ENCODE data around the gene UBXN6.

UBXN6 gene, protein sequence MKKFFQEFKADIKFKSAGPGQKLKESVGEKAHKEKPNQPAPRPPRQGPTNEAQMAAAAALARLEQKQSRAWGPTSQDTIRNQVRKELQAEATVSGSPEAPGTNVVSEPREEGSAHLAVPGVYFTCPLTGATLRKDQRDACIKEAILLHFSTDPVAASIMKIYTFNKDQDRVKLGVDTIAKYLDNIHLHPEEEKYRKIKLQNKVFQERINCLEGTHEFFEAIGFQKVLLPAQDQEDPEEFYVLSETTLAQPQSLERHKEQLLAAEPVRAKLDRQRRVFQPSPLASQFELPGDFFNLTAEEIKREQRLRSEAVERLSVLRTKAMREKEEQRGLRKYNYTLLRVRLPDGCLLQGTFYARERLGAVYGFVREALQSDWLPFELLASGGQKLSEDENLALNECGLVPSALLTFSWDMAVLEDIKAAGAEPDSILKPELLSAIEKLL

DNA sequence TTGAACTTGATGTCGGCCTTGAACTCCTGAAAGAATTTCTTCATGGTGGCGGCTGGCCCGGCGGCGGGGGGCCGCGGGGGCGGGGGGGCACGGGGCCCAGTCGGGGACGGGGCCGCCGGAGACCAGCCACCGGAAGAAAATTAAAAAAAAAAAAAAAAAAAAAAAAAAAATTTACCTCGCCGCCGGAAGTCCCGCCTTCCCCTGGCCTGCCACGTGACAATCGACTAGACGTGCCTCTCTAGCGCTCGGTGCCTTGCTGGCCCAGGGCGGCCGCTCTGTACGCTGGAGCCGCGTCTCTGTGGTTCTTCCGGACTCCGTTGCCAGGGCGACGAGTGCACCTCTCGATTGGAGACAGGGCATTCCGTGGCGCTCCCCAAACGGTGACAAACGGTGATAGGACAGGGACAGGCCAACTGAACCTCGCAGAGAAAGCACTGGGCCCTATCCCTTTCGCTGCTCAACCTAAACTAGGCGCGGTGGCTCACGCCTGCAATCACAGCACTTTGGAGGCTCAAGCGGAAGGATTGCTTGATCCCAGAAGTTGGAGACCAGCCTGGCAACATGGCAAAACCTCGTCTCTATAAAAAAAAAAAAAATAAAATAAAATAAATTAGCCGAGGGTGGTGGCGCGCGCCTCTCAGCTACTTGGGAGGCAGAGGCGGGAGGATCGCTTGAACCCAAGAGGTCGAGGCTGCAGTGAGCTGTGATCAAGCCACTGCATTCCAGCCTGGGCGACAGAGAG, at the start of gene UBXN6:
UBXN6 (minus strand) TSS at position 141 of the 742 bp plus-strand sequence; CDS start at position 44, 97 bp downstream.
- DNase-seq: peak; percentile 100

GRCh38 chr19:4507150-4507452, 49.5 kb upstream of the UBXN6 start:
- DNase-seq: no peak

DNA sequence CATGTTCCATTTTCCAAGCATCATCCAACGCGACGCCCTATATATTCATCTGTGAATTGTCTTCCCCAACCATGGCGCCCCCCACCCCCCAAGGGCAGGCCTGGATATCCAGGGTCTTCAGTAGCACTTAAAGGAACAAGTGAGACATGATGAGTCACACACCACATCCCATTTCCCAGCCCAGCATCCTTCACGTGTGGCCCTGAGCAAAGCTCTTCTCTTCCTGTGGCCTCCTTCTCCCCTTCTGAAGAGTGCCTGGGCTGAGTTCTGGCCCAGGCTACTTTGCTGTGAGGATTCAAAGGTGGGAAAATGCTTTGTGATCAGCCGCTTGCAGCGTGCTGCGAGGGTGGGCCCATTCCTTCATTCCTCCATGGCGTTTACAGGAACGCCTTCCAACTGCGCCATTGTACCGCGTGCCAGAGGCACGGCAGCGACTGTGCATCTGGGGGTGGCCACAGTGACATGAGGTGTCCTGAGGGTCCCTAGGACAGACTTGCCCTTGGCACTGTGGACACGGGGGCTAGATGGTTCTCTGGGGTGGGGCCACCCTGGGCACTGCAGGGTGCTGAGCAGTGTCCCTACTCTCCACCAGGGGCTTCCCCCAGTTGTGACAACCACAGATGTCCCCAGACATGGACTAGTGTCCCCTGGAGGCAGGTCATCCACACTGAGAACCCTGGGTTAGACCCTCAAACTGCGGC, 49.0 kb upstream of the UBXN6 start:
- no peak for DNase-seq

DNA sequence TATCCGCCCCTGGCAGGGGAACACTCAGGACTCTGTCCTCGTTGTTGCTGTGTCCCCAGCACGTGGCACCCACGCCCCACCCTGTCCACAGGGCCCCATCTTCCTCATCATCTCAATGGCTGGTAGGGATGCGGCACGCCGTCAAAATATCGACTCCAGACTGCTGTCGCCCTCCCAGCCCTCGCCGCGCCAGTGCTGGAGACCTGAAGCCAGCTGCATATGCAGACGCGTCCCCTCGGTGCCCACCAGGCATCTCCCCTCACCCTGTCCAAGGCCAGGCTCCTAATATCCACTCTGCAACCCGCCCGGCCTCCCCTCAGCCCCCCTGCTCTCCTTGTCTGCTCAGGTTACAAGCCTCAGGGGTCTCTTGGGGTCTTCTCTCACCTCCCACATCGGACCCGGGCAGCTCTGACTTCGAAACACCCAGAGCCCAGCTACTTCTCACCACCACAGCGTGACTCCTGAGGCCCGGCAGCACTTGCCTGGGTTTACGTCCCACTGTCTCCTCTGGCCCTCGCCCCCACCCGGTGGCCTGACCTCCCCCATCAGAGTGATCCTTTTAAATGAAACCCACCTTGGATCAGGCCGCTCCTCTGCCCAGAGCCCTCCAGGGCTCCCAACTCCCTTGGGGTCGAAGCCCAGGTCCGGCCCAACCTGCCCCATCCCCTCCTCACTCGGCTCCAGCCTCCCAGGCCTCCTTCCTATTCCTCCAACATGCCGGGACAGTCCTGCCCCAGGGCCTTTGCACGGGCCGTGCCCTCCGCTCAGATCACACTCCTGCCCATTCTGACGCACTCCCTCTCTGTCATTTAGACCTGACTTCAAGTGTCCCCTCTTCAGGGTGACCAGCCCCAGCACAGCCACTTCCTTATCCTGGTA, 48.2 kb upstream of the UBXN6 start:
- DNase-seq: no peak

GRCh38 chr19:4504891-4505569, 47.4 kb upstream of the UBXN6 start:
- no peak for DNase-seq

DNA sequence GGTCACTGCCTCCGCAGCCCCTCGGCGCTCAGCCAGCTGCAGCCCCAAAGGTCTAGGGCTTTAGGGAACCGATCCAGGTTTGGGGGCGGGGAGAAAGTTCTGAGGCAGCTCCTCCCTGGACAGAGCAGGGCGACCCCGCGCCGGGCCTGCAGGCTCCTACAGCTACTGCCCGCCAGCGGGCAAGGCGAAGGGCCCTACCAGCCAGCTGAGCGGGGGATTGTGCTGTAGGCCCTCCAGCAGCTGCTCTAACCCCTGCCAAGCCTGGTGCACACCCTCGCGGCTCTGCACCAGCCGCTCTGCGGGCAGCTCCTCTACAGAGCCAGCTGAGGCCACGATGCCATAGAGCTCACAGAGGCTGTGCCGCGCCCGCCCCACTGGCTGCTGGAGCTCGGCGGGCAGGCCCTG, 46.7 kb upstream of the UBXN6 start:
- DNase-seq: no peak

GRCh38 chr19:4503825-4504170, 46.2 kb upstream of the UBXN6 start:
- DNase-seq: no peak

GRCh38 chr19:4503132-4503824, 45.7 kb upstream of the UBXN6 start:
- DNase-seq: peak; percentile 69

- DNase-seq: no peak
These were observed 44.9 kb upstream of the UBXN6 start for GRCh38 chr19:4502282-4503131.

DNA sequence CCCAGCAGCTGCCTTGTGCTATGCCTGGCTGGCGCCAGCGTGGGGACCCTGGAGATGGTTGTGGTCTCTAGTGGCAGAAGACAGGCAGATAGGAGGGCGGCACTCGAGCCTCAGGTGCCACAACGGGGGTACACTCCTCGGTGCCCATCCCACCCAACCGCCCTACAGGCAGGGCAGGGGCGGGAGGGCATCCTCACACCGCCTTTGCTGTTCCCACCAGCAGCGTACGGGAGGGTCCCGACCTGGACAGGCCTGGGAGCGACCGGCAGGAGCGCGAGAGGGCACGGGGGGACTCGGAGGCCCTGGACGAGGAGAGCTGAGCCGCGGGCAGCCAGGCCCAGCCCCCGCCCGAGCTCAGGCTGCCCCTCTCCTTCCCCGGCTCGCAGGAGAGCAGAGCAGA, 44.1 kb upstream of the UBXN6 start:
- DNase-seq: no peak

GRCh38 chr19:4500841-4501591, 43.4 kb upstream of the UBXN6 start:
- no peak for DNase-seq

- no peak for DNase-seq
These were observed 42.3 kb upstream of the UBXN6 start for GRCh38 chr19:4499855-4500254.

DNA sequence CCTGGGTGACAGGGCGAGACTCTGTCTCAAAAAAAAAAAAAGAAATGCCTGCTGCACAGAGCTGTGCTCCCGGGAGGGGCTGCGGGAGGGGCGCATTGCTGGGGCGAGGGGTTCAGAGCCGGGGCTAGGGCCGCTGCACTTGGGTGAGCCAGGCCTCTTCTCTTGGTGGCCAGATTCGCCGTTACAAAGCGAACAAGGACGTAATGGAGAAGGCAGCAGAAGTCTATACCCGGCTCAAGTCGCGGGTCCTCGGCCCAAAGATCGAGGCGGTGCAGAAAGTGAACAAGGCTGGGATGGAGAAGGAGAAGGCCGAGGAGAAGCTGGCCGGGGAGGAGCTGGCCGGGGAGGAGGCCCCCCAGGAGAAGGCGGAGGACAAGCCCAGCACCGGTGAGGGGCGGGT, 41.7 kb upstream of the UBXN6 start:
- no peak for DNase-seq

- no peak for DNase-seq
These were observed 41.1 kb upstream of the UBXN6 start for GRCh38 chr19:4498694-4499093.

GRCh38 chr19:4497770-4498389, 40.3 kb upstream of the UBXN6 start:
- DNase-seq: no peak

- DNase-seq: no peak
These were observed 38.7 kb upstream of the UBXN6 start for GRCh38 chr19:4496304-4496703.

DNA sequence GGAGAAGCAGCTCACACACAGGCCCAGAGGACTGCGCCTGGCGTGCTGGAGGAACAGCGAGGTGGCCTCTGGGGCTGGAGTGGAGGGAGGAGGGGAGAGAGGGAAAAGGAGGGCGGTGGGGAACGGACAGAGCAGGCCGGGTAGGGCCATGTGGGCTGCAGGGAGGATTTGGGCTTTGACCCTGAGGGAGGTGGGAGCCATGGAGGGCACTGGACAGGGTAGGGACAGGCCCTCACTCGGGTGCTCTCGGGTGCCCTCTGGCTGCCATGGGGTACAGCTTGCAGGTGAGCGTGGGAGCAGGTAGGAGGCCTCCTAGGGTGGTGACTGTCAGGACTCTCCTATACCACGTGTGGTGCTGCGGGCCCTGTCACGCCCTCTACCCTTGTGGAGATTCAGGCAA, 37.9 kb upstream of the UBXN6 start:
- DNase-seq: peak; percentile 17

DNA sequence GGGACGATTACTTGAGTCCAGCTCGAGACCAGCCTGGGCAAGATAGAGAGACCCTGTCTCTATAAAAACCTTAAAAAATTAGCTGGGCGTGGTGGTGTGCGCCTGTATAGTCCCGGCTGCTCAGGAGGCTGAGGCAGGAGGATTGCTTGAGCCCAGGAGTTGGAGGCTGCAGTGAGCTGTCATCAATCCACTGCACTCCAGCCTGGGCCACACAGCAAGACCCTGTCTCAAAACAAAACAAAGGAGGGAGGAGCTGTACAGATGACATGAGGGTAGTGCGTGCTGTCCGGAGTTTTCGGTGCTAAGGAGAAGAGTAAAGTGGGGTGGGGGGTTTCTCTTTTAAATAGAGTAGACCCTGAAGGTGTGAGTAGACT, 37.1 kb upstream of the UBXN6 start:
- no peak for DNase-seq

DNA sequence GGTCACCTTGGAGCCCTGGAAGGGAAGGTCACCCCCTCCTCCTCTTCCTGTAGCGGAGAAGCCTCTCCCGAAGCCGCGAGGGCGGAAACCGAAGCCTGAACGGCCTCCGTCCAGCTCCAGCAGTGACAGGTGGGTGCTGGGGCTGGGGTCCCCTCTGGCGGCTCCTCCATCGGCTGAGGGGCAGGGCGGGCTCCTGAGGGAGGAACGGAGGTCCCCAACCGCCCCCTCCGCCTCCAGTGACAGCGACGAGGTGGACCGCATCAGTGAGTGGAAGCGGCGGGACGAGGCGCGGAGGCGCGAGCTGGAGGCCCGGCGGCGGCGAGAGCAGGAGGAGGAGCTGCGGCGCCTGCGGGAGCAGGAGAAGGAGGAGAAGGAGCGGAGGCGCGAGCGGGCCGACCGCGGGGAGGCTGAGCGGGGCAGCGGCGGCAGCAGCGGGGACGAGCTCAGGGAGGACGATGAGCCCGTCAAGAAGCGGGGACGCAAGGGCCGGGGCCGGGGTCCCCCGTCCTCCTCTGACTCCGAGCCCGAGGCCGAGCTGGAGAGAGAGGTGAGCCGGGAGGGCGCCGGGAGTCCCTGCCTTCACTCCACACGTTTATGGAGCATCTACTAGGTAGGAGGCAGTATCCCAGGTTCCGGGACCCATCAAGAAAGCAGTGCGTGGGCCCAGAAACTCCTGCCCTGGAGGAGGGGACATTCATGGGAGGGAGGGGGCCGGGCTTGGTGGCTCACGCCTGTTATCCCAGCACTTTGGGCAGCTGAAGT, 36.5 kb upstream of the UBXN6 start:
- DNase-seq: no peak

All from NCI-H2171 treated with DMSO at 0.1 percent for 48 hours (cell line).